ENCODE measurements around the gene TRANK1.
"Not testable (repeated sequence)": the region's sequence is repeated elsewhere in the genome, so short reads cannot be mapped to it uniquely, and the experiment has no call there.

Gene TRANK1

GRCh38 chr3:36920884-36921567 is 23.8 kb downstream of the TRANK1 start:
- DNase-seq, result no peak

- DNase-seq, result no peak
Observed at GRCh38 chr3:36919439-36920160, 25.3 kb downstream of the TRANK1 start.

GRCh38 chr3:36918050-36918449 is 26.8 kb downstream of the TRANK1 start:
- DNase-seq, result no peak

- no peak for DNase-seq
Observed at GRCh38 chr3:36911990-36912804, 32.7 kb downstream of the TRANK1 start.

- DNase-seq, result no peak
Observed at GRCh38 chr3:36909666-36910065, 35.2 kb downstream of the TRANK1 start.

- no peak for DNase-seq
Observed at GRCh38 chr3:36909181-36909580, 35.7 kb downstream of the TRANK1 start.

- DNase-seq, result no peak
Observed at GRCh38 chr3:36908647-36909180, 36.1 kb downstream of the TRANK1 start.

- DNase-seq, result no peak
Observed at GRCh38 chr3:36907911-36908646, 36.8 kb downstream of the TRANK1 start.

- DNase-seq, result no peak
Observed at GRCh38 chr3:36906504-36907149, 38.2 kb downstream of the TRANK1 start.

- DNase-seq, result no peak
Observed at GRCh38 chr3:36905545-36905944, 39.3 kb downstream of the TRANK1 start.

- no peak for DNase-seq
Observed at GRCh38 chr3:36904641-36905040, 40.2 kb downstream of the TRANK1 start.

GRCh38 chr3:36904065-36904464 is 40.8 kb downstream of the TRANK1 start:
- not testable (repeated sequence) for DNase-seq

- DNase-seq, result no peak
Observed at GRCh38 chr3:36903119-36903882, 41.6 kb downstream of the TRANK1 start.

GRCh38 chr3:36901588-36901987 is 43.3 kb downstream of the TRANK1 start:
- DNase-seq, result no peak

GRCh38 chr3:36900474-36901443 is 44.1 kb downstream of the TRANK1 start:
- DNase-seq, result no peak

GRCh38 chr3:36895496-36896409 is 49.1 kb downstream of the TRANK1 start:
- no peak for DNase-seq

GRCh38 chr3:36894914-36895313 is 49.9 kb downstream of the TRANK1 start:
- DNase-seq, result no peak

- DNase-seq, result no peak
Observed at GRCh38 chr3:36893826-36894225, 51.0 kb downstream of the TRANK1 start.
